Peyer's patch (tissue), 4 donors: ENCODE measurements around the gene WWOX. TPM values are rescaled to one million over a fixed set of nuclear protein-coding genes. Genes with fewer than 3 reads are reported as not detected.

Experiments
- DNase-seq, 3 donors: peaks; one replicate each; pipeline ENCODE4 v3.0.0-alpha.2; 2017 to 2019
- H3K27ac ChIP-seq, 4 donors: fragments of 200-600 bp; sonication (generic); one replicate each; pipeline ENCODE4 v1.5.1; 2016 to 2019
- H3K27me3 ChIP-seq, 2 donors: fragments of 200-600 bp; sonication (generic); one replicate each; pipeline ENCODE4 v1.5.1; 2019
- H3K36me3 ChIP-seq, 3 donors: fragments of 200-600 bp; sonication (generic); one replicate each; pipeline ENCODE4 v1.5.1; 2016 to 2019
- H3K4me1 ChIP-seq, 4 donors: fragments of 200-600 bp; sonication (generic); one replicate each; pipeline ENCODE4 v1.5.1; 2016 to 2019
- H3K4me3 ChIP-seq, 4 donors: fragments of 200-600 bp; sonication (generic); 1 replicate in 3 of 4; 2 replicates in 1 of 4; pipeline ENCODE4 v1.5.1; 2016 to 2019; ENCODE audit warnings: mild to moderate bottlenecking in 1 of 4
- H3K9me3 ChIP-seq, 4 donors: fragments of 200-600 bp; sonication (generic); one replicate each; pipeline ENCODE4 v1.5.1; 2016 to 2019; ENCODE audit warnings: mild to moderate bottlenecking in 1 of 4
- POLR2A ChIP-seq, 2 donors: fragments of 450-650 bp; IDR thresholded peaks; one replicate each; pipeline ENCODE4 v1.5.1; 2017; ENCODE audit warnings: antibody characterized with exemption in 2 of 2, mild to moderate bottlenecking in 2 of 2, moderate library complexity in 2 of 2
- total RNA-seq, 4 donors: library from RNA; depleted of rRNA; stranded (reverse); fragments of >200 nt; gene quantifications; one replicate each; pipeline ENCODE4 v1.1.0, GENCODE V29; 2016
- TF ChIP-seq, protein P1 (sequence below), 6 experiments: fragments of 450-650 bp in 4 of 6; fragments of 200-600 bp in 2 of 6; sonication (generic) in 1 of 6; IDR thresholded peaks; one replicate each; pipeline ENCODE4 v1.5.1; 2017 to 2019; ENCODE audit warnings: antibody characterized with exemption in 6 of 6, mild to moderate bottlenecking in 3 of 6, moderate library complexity in 1 of 6

The WWOX gene
- total RNA-seq, 4 donors from 2014 or later = 17.3 to 197 (median 57.5) TPM

- TF ChIP-seq, protein P1, sequence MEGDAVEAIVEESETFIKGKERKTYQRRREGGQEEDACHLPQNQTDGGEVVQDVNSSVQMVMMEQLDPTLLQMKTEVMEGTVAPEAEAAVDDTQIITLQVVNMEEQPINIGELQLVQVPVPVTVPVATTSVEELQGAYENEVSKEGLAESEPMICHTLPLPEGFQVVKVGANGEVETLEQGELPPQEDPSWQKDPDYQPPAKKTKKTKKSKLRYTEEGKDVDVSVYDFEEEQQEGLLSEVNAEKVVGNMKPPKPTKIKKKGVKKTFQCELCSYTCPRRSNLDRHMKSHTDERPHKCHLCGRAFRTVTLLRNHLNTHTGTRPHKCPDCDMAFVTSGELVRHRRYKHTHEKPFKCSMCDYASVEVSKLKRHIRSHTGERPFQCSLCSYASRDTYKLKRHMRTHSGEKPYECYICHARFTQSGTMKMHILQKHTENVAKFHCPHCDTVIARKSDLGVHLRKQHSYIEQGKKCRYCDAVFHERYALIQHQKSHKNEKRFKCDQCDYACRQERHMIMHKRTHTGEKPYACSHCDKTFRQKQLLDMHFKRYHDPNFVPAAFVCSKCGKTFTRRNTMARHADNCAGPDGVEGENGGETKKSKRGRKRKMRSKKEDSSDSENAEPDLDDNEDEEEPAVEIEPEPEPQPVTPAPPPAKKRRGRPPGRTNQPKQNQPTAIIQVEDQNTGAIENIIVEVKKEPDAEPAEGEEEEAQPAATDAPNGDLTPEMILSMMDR (IDR thresholded peaks at IDR 0.05) = no peak
- TF ChIP-seq POLR2A (IDR thresholded peaks at IDR 0.05) = no peak
- no peak overlapping the region for H3K27ac ChIP-seq
- H3K9me3 ChIP-seq = no peaks in the 10 kb centered on the region
- no peaks in the 10 kb centered on the region for H3K27me3 ChIP-seq
- H3K4me3 ChIP-seq = no peak overlapping the region
- no peaks in the 10 kb centered on the region for H3K36me3 ChIP-seq
- no peaks in the 10 kb centered on the region for H3K4me1 ChIP-seq
- DNase-seq = no peak
These were observed 1096.5 kb downstream of the WWOX start for GRCh38 chr16:79195938-79196337.

DNA sequence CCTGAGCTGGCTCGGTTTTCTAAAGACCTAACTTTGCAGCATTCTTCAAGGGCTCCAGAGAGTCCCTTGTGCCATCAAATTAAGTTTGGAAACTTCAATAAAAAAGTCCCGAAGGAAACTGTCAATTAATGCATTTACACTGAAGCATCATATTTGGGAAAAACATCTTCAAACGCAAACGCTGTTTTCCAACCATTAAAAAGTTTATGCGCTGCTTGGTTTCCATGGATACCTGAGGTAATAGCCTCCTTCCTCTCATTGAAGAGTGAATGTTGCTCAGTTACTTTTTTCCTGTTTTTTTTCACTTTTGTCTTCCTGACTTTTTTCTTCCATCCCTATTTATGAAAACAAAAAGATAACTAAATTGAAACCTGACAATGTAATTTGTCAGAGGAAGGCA is 1102.0 kb downstream of the WWOX start:
- Histone ChIP-seq H3K4me1 (no peaks in the 10 kb centered on the region), H3K4me3 (no peak overlapping the region), H3K36me3 (no peaks in the 10 kb centered on the region), H3K27ac (no peak overlapping the region), H3K27me3 (no peaks in the 10 kb centered on the region), H3K9me3 (no peaks in the 10 kb centered on the region)
- no peak for DNase-seq
- TF ChIP-seq, protein P1 (IDR thresholded peaks at IDR 0.05) = no peak
- no peak for TF ChIP-seq POLR2A (IDR thresholded peaks at IDR 0.05)

- Histone ChIP-seq H3K27me3 (no peaks in the 10 kb centered on the region), H3K9me3 (no peaks in the 10 kb centered on the region), H3K4me3 (no peak overlapping the region), H3K27ac (no peak overlapping the region), H3K4me1 (no peaks in the 10 kb centered on the region), H3K36me3 (no peaks in the 10 kb centered on the region)
- no peak for DNase-seq
- TF ChIP-seq, protein P1 (IDR thresholded peaks at IDR 0.05) = no peak
- TF ChIP-seq POLR2A (IDR thresholded peaks at IDR 0.05) = no peak
These were observed 1103.5 kb downstream of the WWOX start for GRCh38 chr16:79202977-79203376.

DNA sequence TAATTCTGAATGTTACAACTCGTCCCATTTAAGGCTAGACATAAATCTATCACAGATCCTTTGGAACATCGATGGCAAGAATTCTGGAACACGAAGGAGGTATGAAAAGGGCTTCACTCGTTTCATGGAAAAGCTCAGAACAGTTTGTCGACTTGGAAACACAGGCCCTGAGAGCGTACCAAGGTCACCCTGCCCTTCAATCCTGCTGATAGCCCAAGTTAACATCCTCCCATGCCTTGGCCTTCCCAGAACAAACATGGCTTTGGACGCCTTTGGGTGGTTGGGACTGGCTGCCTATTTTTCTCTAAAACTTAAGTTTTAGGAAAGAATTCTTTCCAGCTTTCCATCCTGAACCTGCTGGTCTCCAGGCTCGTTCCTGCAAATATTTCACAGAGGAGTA is 1105.0 kb downstream of the WWOX start:
- Histone ChIP-seq H3K4me1 (no peaks in the 10 kb centered on the region), H3K27me3 (no peaks in the 10 kb centered on the region), H3K9me3 (no peaks in the 10 kb centered on the region), H3K36me3 (no peaks in the 10 kb centered on the region), H3K4me3 (no peak overlapping the region), H3K27ac (no peak overlapping the region)
- DNase-seq = no peak
- no peak for TF ChIP-seq POLR2A (IDR thresholded peaks at IDR 0.05)
- TF ChIP-seq, protein P1 (IDR thresholded peaks at IDR 0.05) = no peak

GRCh38 chr16:79206889-79207288 is 1107.4 kb downstream of the WWOX start:
- no peak overlapping the region for H3K27ac ChIP-seq
- no peaks in the 10 kb centered on the region for H3K9me3 ChIP-seq
- DNase-seq = no peak
- no peaks in the 10 kb centered on the region for H3K4me1 ChIP-seq
- H3K36me3 ChIP-seq = no peaks in the 10 kb centered on the region
- no peaks in the 10 kb centered on the region for H3K27me3 ChIP-seq
- no peak overlapping the region for H3K4me3 ChIP-seq
- TF ChIP-seq POLR2A (IDR thresholded peaks at IDR 0.05) = no peak
- TF ChIP-seq, protein P1 (IDR thresholded peaks at IDR 0.05) = no peak

DNA sequence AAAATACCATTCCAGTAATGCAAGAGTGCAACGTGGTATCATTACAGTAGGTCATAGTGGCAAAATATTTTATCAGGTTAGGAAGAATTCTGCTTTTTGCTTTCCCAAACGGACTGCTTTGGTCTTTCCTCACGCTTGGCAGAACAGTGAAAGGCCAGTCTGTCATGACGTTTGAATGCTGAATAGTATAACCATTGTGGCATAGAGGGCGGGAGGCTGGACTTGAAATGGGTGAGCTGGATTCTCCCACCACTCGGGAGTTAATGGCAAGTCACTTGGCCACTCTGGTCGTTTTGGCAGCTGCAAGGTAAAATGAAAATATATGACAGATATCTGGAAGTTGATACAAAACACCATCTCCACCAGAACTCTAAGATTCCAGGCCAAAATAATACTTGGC is 1109.9 kb downstream of the WWOX start:
- TF ChIP-seq POLR2A (IDR thresholded peaks at IDR 0.05) = no peak
- TF ChIP-seq, protein P1 (IDR thresholded peaks at IDR 0.05) = no peak
- no peak for DNase-seq
- Histone ChIP-seq H3K36me3 (no peaks in the 10 kb centered on the region), H3K27ac (no peak overlapping the region), H3K4me1 (no peaks in the 10 kb centered on the region), H3K4me3 (no peak overlapping the region), H3K27me3 (no peaks in the 10 kb centered on the region), H3K9me3 (no peaks in the 10 kb centered on the region)
